GM19043 (cell line): ENCODE results near the gene HS3ST3A1.

Experiments
- ATAC-seq: cut with Tn5 transposase; IDR thresholded peaks from one replicate; pipeline ENCODE4 v1.9.1; 2021; ENCODE audit warnings: low read depth; ENCODE audit not compliant: unreplicated experiment

The HS3ST3A1 gene

DNA sequence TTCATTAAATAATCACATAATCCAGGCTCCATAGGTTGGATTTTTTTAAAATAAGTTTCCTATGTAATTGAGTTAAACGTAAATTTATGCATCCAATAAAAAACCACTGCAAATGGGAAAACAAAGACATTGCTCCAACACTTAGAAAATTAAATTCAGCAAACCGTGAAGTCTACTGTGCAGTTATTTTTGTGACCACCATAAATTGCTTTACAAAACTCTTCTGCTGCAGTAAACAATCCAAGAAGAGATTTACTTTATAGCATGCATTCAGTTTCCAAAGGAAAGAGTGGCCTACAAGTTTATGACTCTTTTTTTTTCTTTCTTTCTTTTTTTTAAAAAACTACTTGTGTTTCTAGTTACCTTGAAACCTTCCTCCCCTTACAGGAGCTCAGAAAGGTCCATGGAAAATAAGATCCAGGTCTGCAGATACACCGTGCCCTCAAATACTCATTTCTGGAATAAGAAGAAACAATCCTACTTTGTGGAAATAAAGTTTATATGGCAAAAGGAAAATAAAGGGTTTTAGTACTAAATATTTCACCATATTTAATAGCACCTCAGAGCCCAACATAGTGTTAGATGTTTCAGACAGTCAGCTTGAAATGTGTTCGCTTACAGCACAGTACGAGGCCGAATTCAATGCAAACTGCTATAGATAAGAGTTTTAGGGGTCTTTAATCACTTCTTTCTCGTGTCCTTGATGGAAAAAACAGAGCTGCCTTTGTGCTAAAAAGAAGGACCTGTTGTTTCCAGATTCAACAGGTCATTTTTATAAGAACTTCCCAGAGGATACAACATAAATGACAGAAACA, 3.2 kb downstream of the HS3ST3A1 start:
- ATAC-seq, result no peak

DNA sequence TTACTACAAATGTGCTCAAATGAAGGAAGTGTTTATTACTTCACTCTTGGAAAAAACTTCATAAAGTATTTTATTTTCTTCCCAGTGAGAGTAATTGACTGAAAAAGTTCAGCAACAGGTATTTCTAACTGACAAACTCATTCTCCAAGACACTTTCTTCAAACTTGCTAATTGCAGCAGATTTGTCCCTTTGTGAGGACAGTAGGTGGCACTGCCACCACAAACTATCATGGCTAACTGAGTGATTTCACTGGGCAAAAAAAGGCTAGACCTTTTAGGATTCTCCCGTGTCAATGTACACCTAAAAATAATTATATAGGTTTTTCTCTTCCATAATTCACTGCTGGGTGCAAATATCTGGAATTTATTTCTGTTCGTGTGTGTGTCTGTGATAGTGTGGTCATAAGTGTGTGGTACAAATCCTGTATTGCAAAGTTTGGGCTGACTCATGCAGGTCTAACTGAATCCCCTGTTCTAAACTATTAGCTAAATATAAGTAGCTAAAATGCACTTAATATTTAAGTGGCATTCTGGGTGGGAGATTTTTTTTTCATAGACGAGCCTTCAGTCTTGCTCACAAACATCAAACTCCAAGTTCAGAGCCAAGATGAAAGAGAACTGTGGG, 3.9 kb downstream of the HS3ST3A1 start:
- ATAC-seq, result no peak

DNA sequence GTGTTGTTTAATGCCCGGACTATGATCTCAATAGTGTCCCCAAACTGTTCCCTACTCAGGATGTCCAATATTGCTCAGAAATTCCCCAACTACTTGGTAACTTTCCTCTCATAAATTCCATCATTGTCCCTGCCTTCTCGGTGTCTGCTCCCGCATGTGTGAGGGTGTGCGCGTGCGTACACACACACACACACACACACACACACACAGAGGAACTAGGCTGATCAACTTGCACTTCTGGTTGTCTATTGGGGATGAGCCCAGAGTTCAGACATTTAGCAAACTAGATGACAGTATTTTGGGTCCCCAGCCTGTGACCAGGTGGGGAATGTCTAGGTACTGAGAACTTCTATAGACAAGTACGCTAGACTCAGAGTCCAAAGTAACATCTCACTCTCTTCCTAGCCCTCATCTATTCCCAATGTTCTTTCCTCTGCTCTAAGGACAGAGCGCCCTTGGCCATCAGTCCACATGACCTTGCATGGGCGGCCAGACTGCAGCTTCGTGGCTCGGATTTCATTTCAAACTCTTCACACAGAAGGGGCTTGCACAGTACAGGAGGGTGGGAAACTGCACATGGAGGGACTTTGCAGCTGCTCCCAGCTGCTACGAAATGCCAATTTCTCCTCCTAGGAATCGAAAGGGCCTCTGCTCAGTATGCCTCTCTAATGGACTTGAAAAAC, 5.3 kb downstream of the HS3ST3A1 start:
- ATAC-seq, result no peak

DNA sequence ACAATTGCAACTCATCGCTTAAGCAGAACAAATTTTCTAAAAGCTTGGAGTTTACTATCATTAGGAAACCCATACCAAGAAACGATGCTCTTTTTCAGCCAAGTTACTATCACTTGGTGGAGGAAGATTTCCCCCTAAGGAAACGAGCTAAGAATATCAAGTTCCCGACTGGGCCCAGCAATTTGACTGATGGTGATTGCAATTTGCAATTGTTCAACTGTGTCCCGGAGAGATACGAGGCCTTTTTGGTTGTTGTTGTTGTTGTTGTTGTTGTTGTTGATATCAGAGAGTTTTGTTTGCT, 6.2 kb downstream of the HS3ST3A1 start:
- ATAC-seq, result no peak

DNA sequence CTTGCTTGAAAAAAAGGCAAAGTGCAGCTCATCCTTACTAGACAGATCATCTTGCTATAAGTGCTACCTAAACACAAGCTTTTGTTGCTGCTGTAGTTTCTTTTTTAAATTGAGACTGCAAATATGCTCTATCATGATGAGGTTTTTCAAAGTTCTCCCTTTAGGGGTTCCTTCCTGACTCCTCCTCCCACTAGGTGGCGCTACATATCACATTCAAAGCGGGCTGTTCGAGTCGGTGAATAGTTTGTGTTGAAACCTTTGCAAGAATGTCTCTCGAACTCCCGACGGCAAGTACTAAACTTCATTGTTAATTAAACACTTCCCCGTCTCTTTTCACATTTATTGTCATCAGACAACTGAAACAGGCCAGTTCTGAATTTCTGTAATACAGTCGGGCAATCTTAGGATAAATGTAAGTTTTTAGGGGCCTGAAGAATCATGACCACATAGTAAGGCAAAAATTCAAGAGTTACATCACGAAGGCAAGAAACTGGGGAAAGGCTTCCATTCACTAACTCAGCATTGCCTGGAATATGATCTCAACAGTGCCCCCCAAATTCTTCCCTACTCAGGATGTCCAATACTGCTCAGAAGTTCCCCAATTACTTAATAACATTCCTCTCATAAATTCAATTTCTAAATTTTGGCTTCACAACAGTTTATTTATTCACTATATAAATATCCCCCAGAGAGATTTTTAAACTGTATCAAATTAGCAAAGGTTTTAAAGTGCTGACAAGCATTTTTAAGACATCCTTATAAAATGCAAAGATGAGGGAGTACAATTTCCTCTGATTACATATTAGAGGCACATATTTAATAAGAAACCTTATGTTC, 6.7 kb downstream of the HS3ST3A1 start:
- ATAC-seq, result no peak

DNA sequence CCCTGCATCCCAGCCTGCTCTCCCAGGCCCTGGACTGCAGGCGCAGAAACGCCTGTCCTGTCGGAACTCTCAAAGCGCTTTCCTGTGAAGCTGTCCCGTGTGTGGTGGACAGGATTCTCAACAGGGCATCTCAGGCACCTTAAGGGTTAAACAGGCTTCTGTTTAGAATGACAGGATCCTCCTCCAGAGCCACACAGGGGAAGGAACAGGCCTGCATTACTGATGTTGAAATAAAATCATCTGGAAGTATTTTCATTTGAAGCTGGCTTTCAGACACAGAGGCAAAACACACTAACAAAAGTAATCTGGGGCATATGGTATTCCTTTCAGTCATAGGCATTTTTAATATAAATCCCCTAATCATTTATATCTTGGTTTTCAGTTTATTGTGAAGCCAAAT, 7.4 kb downstream of the HS3ST3A1 start:
- no peak for ATAC-seq

DNA sequence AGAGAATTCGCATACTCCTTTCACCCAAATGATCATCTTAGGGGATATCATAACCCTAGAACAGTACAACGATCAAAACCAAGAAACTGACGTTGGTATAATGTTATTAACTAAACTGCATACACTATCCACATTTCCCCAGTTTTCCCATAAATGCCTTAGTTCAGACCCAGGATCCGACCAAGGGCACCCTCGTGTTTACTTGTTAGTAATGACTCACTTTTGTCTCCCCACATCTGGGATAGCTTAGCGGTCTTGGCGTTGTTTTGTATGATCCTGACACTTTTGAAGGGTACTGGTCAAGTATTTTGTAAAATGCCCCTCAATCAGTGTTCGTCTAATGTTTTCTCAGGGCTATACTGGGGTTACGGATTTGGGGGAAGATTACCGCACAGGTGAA, 8.0 kb downstream of the HS3ST3A1 start:
- ATAC-seq, result no peak

DNA sequence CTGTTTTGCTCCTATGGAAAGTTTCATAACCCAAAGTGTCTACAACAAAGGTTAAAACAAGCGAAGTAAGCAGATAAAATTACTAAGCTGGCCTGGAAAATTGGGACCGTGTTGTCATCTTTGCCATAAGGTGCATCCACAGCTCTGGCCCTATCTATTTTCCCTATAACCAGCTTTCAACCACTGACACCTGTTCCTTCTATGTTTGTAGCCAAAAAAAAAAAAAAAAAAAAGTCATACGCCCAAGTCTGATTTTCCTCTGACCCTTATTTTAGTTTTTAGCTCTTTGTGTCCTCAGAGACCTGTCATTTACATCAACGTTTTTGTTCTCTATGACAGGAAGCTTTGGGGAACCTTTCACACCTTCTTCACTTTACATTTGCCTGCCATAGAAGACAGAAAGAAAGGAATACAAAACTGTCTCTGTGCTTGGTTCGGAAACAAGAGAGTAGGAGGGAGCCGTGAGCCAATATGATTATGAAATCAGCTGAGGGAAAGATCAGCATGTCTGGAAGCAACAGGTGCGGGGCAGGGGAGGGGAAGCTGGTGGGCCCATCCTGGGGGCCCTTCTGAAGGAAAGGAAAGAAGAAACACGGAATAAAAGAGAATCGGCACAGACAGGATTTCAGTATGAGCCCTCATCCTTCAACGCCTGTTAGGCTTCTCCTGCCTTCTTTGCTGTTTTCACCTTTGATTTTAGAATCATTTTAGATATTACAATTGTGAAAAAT, 8.5 kb downstream of the HS3ST3A1 start:
- ATAC-seq, result no peak

DNA sequence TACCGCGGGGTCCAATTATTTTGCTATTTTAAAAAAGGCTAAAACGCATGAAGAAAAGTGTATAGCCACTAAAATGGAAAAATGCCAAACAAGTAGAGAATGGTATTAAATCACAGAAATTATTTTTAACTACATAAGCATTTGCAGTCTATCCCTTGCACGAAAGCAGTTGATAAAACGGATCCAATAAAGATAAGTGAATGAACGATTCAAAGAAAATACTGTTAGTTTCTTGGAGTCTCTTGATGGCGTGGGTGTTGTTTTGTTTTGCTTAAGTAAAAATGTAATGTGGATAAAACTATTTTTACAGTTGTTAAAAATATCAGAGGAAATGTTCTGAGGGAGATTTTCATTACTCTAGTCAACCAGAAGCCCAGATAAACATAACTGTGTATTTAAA, 9.3 kb downstream of the HS3ST3A1 start:
- ATAC-seq, result no peak

DNA sequence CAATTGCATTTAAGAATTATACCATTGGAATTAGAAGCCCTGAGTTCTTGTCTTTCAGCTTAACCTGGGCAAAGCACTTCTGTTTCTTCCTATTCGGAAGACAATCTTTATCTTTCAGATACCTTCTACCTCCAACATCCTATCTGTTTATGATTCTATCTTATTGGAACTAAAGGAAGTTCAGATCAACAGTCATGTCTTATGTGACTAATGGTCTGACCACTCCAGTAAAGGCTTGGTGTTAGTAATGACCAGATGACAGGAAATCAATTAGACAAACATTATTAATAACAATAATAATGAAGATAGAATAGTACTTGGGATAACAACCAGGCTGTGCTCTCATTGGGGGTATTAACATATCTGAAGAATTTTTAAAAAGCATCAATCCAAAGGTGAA, 11.3 kb downstream of the HS3ST3A1 start:
- ATAC-seq, result no peak

DNA sequence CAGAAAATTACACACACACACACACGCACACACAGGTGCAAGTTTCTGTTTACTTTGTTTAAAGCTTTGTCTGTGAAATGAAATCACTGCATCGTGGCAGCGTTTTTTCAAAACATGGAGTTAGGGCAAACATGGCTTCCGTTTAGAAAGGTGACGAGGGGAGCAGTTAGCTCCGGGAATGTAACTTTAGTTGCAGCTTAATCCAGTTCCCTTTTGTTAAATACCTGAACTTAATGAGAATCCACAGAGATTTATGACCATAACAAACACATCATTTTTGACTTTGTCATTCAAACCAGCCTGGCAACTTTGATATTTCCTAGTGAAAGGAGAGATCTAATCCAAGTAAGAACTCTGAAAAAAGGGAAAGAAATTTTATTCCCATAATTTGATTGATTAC, 12.1 kb downstream of the HS3ST3A1 start:
- no peak for ATAC-seq

DNA sequence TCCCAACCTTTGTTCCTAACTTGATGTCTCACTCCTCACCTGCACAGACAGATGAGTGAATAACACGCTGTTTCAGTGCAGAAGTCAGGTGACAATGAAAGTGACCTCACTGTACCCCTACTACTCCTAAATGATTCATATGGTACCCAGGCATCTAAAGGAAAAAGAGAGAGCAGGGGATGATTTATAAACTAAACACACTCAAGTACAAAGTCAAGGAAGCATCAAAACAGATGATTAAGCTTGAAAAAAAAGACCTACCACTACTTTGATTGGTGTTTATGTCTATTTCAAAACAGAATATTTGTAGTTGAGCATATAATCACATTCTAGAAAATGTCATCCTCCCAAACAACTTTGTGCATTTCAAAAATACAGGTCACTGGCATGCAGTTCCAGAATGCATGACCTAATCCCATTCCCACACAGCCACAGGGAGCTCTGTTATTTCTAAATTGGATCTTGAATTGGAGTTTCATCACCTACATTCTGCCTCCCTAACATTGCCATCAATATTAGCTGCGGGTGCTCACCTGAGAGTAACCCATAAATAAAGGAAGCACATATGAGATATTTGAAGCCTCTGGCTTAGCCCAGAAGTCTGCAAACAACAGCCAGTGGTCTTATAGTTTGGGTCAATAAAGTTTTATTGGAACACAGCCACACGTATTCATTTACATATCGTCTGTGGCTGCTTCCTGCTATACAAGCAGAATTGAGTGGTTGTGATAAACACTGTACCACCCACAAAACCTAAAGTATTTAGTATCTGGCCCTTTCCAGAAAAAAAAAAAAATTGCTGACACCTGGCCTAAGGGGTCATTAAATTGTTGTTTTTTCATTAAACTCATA, 14.0 kb downstream of the HS3ST3A1 start:
- no peak for ATAC-seq

DNA sequence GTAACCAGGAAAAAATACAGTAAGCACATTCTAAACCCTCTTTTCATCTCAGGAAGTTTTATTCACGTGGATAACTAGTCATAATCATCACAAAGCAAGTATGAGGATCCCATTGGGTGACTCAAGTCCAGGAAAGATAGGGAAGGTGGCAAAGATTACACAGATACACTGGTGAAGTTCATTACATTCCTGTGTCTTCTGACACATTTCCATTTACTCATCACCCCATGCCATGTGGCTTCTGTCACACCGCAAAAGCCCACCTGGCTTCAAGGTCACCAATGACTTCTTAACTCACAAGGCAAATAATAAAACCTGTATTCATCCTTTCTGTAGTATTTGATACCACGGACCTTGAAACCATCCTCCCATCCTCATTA, 17.0 kb downstream of the HS3ST3A1 start:
- no peak for ATAC-seq

DNA sequence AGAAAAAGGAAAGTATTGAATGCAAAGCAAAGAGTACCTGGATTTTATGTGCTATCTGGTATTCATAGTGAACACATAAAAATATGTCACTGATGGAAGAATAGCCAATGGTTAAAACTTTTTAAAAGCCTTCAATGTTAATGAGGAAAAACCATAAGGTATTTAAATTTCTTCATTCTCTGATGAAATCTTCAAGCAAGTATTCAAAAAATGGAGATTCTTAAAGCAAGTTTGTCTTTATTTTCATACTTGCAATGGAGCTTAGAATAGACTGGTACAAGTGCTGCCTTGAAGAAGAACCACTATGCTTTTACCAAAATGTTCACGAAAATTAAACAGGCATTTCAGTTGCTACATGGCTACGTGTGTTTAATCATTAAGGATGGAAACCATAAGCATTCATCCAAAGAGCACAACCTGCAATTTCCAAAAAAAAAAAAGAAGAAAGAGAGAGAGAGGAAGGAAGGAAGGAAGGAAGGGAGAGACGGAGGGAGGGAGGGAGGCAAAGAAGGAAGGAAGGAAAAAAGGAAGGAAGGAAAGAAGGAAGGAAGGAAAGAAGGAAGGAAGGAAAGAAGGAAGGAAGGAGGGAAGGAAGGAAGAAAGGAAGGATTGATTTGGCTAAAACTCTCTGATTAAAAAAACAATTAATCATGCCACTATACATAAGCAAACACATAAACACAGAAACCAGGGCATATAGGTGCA, 17.6 kb downstream of the HS3ST3A1 start:
- no peak for ATAC-seq

DNA sequence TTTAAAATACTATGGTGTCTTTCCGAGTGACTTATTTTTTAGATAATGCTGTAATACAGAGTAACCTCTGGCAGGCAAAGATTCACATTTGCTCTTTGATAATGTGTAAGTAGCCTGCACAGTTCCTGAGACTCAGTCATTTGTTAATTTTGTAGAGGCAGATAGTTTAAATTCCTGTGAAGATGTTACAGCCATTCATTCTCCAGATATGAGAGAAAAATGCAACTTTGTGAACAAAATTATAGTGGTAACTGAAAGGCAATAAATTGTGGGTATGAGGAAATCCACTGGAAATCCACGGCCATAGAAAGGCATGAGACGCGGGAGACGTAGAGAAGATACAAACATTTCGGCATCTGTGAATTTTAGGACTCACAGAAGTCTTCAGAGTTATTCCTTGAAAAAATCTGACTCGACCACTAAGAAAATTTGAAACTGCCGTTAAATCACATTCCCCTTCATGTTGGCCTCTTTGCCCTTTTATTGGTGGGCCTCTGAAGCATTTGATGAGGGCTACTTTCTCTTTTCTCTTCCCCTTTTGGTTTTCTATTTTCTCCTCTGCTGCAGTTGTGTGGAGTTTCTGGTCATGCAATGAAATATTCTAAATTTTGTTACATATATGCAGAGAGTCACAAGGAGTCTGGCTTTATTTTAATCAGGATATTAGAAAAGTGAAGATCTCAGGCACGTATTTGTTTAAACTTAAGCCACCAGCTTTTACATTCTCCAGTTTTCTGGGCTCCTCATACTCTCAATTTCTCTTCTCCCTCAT, 18.8 kb downstream of the HS3ST3A1 start:
- ATAC-seq, result no peak

DNA sequence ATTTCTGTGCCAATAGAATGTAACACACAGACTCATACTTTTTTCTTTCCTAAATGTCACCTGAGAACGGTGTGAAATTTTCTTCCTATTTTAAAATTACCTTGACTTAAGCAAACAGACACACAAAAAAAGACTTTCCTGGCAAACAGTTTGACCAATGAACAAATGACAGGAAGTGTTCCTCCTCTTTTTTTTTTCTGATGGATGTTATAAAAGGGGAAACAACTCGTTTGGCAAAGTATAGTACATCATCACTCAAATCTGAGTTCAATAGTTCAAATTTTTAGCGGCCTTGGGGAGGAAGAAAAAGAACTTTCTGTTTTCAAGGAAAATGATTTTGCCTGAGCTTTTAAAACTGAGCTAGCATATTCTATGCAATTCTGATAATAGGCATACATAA, 19.8 kb downstream of the HS3ST3A1 start:
- ATAC-seq, result no peak

DNA sequence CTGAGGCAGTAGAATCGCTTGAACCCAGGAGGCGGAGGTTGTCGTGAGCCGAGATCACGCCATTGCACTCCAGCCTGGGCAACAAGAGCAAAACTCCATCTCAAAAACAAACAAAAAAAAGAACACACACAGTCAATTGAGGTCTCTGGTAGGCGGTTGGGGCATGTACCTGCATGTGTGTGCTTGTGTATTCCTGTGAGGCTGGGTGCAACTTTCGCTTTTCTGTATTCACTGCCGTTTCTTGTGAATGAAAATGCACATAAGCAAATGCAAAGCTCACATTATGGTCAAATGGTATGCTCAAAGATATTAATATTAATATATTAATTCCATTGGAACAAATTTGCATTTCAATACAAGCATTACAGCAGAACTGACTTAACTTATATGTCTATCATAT, 20.9 kb downstream of the HS3ST3A1 start:
- no peak for ATAC-seq
